GM06990 (cell line): Measurements from ENCODE around the gene DNAJB13.
A peak's percentile ranks its signal among the peaks of the same experiment; 100 is the strongest.

Experiments
- DNase-seq: peaks from one replicate; pipeline ENCODE4 v3.0.0-alpha.2; 2011; ENCODE audit not compliant: insufficient read length; ENCODE audit errors: extremely low read depth
- H3K27me3 ChIP-seq: replicated peaks from 2 replicates; pipeline ENCODE4 v1.6.0; 2011; ENCODE audit warnings: low read length; ENCODE audit not compliant: control insufficient read depth, insufficient read depth
- H3K36me3 ChIP-seq: 2 replicates; pipeline ENCODE4 v1.5.1; 2011; ENCODE audit warnings: low read length; ENCODE audit not compliant: control insufficient read depth, insufficient read depth
- H3K4me3 ChIP-seq: replicated peaks from 2 replicates; pipeline ENCODE4 v1.5.1; 2011; ENCODE audit warnings: low read depth, mild to moderate bottlenecking, control low read depth, low read length
- CTCF ChIP-seq: IDR thresholded peaks from 2 replicates; pipeline ENCODE4 v1.5.1; 2011; ENCODE audit warnings: low read length, control low read depth, mild to moderate bottlenecking, inconsistent platforms; ENCODE audit not compliant: insufficient read depth, poor library complexity, severe bottlenecking

Gene DNAJB13

GRCh38 chr11:73988227-73988626, 37.4 kb downstream of the DNAJB13 start:
- Histone ChIP-seq H3K4me3 (no peak overlapping the region), H3K36me3 (no peaks in the 10 kb centered on the region), H3K27me3 (no peaks in the 10 kb centered on the region)
- TF ChIP-seq CTCF, result no peak
- no peak for DNase-seq

- TF ChIP-seq CTCF, result peak; percentile 32
- Histone ChIP-seq H3K4me3 (no peak overlapping the region), H3K27me3 (no peaks in the 10 kb centered on the region), H3K36me3 (no peaks in the 10 kb centered on the region)
- DNase-seq, result no peak
These were observed 38.3 kb downstream of the DNAJB13 start for GRCh38 chr11:73989156-73989555.

GRCh38 chr11:73990730-73991129, 39.9 kb downstream of the DNAJB13 start:
- DNase-seq, result no peak
- no peak for TF ChIP-seq CTCF
- Histone ChIP-seq H3K4me3 (no peak overlapping the region), H3K36me3 (no peaks in the 10 kb centered on the region), H3K27me3 (no peaks in the 10 kb centered on the region)

- TF ChIP-seq CTCF, result no peak
- no peak overlapping the region for H3K4me3 ChIP-seq
- no peaks in the 10 kb centered on the region for H3K36me3 ChIP-seq
- DNase-seq, result no peak
- no peaks in the 10 kb centered on the region for H3K27me3 ChIP-seq
These were observed 40.7 kb downstream of the DNAJB13 start for GRCh38 chr11:73991471-73992006.

GRCh38 chr11:73995247-73995646, 44.4 kb downstream of the DNAJB13 start:
- no peak for TF ChIP-seq CTCF
- peak; percentile 58 for DNase-seq
- no peak overlapping the region for H3K4me3 ChIP-seq
- no peaks in the 10 kb centered on the region for H3K27me3 ChIP-seq
- no peaks in the 10 kb centered on the region; the same call in 1 of the 2 replicates for H3K36me3 ChIP-seq

GRCh38 chr11:73995731-73996130, 44.9 kb downstream of the DNAJB13 start:
- Histone ChIP-seq H3K4me3 (no peak overlapping the region), H3K36me3 (no peaks in the 10 kb centered on the region; the same call in 1 of the 2 replicates), H3K27me3 (no peaks in the 10 kb centered on the region)
- no peak for DNase-seq
- no peak for TF ChIP-seq CTCF
